Activated CD4-positive, CD25-positive, alpha-beta regulatory T cell treated with anti-CD3 and anti-CD28 coated beads, Interleukin-2, amount 50 U/mL, for 24 hours (primary cell): ENCODE measurements around the gene LRRC4B.
A peak's percentile ranks its signal among the peaks of the same experiment; 100 is the strongest.
"Not testable (repeated sequence)": the region's sequence is repeated elsewhere in the genome, so short reads cannot be mapped to it uniquely, and the experiment has no call there.

Experiments
- ATAC-seq, 2 donors: fragments of 150-1000 bp; cut with Tn5 transposase; one replicate each; pipeline ENCODE4 v1.10.0; 2021; ENCODE audit warnings: mild to moderate bottlenecking in 1 of 2, moderate library complexity in 1 of 2

Gene LRRC4B

GRCh38 chr19:50553134-50553703, 15.0 kb downstream of the LRRC4B start:
- no peak for ATAC-seq

DNA sequence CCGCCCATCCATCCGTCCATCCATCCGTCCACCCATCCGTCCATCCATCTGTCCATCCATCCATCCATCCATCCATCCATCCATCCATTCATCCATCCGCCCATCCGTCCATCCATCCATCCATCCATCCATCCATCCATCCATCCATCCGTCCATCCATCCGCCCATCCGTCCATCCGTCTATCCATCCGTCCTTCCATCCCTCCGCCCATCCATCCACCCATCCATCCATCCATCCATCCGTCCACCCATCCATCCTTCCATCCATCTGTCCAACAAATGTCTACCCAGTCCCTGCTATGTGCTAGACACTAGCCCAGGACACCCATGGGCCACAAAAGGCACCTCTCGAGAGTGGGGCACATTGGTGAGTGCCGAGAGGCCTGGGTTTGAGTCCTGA, 15.7 kb downstream of the LRRC4B start:
- ATAC-seq = no peak

DNA sequence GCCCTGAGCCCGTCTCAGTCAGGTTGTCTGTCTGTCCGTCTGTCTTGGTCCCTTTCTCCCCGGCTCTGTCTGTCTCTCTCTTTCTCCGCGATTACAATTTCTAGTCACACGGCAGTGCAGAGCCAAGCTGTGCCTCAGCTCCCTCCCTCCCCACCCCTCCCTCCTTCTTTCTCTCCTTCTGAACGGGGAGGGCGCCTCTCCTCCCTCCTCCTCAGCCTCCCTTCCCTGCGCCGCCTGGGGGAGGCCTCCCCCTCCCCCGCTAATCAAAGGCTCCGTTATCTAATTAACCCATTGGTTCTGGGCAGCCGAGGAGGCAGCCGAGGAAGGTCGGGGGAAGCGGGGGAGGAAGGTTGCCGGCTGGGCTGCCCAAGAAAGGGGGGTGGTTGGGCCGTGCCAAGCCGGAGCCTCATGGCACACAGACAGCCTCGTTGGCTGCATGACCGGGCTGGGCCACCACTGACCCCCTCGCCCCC, 16.5 kb downstream of the LRRC4B start:
- no peak for ATAC-seq

DNA sequence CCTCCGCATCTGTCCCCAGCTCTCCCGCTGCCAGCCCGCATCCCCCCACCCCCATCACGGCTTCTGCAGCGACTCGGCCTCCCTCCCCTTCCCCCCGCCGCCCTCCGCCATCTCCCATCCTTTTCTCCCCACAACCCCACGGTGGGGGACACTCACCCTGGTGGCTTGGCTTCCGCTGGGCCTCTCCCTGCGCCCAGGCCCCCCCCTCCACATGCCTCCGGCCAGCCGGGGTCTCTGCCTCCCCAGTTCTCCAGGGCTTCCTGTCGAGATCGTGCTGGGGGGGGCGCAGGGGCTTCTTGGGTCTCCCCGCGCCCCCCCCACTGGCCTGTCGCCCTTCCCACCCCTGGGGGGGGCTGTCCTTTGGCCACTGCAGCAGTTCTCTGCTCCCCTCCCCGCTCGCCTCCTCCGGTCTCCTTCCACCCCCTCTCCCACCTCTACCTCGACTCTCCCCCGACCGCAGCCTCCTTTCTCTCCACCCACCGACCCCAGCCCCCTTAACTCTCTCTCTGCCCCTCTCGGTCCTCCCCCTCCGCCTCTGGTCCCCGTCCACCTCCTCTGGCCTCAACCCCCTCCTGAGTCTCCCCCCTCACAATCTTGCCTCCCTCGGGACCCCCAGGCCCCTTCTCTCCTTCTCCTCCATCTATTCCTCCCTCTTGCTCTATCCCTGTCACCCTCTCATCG, 17.1 kb downstream of the LRRC4B start:
- no peak for ATAC-seq

DNA sequence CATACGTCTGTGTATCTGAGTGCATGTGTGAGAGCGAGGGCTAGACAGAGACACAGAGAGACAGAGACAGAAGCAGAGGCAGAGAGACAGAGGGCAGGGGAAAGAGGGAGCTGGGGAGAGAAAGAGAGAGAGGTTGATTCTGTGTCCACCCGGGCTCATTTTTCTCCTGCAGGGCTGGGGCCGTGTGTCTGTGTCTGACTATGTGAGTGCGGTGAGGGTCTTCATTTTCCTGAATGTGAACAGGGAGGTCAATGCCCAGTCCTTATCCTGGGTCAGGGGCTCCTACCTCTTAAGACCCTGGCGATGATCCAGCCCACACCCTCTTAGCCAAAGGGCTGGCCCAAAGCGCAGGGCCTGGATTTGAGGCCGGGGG, 17.7 kb downstream of the LRRC4B start:
- ATAC-seq = no peak

- ATAC-seq = no peak
Measured at GRCh38 chr19:50549927-50550593, 18.2 kb downstream of the LRRC4B start.

GRCh38 chr19:50549059-50549926, 18.9 kb downstream of the LRRC4B start:
- no peak for ATAC-seq

DNA sequence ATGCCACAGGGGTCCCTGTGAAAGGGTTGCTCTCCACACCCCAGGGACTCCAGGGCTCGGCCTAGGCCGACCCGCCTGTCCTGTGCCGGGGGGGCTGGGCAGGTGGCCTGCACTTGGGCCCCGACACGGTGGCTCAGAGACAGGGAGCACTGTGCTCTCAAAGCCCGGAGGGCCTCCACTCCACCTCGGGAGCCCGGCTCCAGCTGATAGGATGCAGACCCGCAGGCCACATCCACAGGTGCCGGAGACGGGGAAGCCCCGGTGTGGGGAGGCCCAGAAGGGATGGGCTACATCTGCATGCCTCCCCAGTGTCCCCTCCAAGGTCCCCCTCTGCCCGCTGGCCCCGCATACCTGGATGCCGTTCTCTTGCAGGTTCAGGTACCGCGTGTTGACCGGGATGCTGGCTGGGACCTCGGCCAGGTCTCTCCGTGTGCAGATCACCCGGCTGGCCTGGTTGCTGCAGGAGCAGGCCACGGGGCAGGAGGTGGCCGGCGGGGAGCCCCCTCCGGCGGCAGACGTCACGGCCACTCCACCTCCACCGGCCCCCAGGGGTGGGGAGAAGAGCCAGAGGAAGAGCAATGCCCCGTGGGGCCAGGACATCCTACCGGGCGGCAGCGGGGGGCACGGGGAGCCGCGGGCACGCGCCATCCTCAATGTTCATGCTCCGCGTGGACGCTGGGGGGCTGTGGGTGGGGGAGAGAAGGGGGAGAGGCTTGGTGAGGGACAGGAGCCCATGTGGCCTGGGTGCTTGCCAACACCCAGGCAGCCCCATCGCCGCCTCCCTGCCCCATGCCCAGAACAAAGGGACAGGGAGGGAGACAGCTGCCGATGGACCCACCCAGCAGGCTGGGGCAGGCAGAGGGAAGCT, 19.8 kb downstream of the LRRC4B start:
- ATAC-seq = no peak

- ATAC-seq = no peak
Measured at GRCh38 chr19:50547385-50548190, 20.6 kb downstream of the LRRC4B start.

- no peak for ATAC-seq
Measured at GRCh38 chr19:50546527-50547221, 21.6 kb downstream of the LRRC4B start.

DNA sequence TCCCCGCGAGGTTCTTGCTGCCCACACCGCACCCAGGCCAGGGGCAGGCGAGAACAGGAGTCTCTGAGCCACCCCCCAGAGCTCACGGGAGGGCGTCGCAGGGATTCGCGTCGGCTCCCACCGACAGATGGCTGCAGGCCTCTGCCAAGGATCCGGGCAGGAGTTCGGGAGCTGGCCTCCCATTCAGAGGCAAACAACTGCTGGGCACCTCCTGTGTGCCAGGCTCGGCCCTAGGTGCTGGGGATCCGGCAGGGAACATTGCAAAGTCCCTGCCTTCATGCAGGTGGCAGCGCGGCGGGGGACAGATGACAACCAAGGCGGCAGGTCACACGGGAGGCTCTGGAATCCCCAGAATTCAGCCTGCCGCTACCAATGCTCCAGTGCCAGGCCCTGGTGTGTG, 25.3 kb downstream of the LRRC4B start:
- no peak for ATAC-seq

- peak; percentile 30 to 53 for ATAC-seq
Measured at GRCh38 chr19:50537769-50538230, 30.4 kb downstream of the LRRC4B start.

DNA sequence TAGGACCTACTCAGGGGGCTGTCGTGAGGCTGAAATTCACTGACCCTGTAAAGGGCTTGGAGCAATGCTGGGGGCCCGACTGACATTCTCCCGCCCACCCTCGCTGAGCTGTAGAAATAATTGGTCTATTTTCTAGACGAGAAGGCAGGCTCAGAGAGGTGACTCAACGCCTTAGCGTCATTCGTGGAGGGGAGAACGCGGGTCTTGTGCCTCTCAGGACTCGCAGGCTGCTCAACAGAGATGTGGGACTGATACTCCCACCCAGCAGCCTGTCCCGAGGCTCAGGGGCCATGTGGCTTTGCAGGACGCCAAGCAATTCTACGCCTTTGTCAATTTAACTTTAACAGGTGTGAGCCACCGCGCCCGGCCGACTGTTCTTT, 30.9 kb downstream of the LRRC4B start:
- no peak for ATAC-seq

GRCh38 chr19:50536662-50537305, 31.5 kb downstream of the LRRC4B start:
- no peak for ATAC-seq

GRCh38 chr19:50535672-50536187, 32.5 kb downstream of the LRRC4B start:
- ATAC-seq = no peak

- ATAC-seq = no peak
Measured at GRCh38 chr19:50534478-50534877, 33.8 kb downstream of the LRRC4B start.

- no peak for ATAC-seq
Measured at GRCh38 chr19:50532952-50533351, 35.3 kb downstream of the LRRC4B start.

GRCh38 chr19:50531171-50531612, 37.0 kb downstream of the LRRC4B start:
- ATAC-seq = no peak

- not testable (repeated sequence) for ATAC-seq
Measured at GRCh38 chr19:50528052-50528451, 40.2 kb downstream of the LRRC4B start.

- ATAC-seq = no peak
Measured at GRCh38 chr19:50522881-50523280, 45.4 kb downstream of the LRRC4B start.
